Erythroblast (primary cell): ENCODE data around the gene ECEL1.

Experiments
- GATA1 ChIP-seq: IDR thresholded peaks from 2 replicates; pipeline ENCODE4 v1.6.1; 2011; ENCODE audit warnings: low read depth, mild to moderate bottlenecking, control low read depth, low read length, moderate library complexity
- POLR2A ChIP-seq: IDR thresholded peaks from 2 replicates; pipeline ENCODE4 v1.6.1; 2011; ENCODE audit warnings: mild to moderate bottlenecking, low read length

DNA sequence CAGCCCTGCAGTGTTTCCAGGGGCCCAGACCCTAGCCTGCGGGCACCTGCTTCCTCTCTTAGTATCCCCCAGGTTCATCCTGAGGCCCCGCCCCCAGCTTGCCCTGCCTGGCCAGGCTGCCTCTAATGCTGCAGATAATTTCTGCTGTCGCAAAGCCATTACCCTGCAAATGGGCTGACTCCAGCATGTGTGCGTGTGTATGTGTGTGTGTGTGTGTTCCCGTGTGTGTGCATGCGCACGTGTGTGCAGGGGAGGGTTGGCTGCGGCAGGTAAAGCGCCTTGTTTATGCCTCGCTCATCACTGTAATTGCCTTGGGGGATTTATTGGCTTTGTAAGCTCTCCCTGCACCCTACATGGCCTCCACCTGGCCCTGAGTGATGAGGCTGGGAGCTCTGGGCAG is 25.0 kb upstream of the ECEL1 start:
- TF ChIP-seq POLR2A (no peak), GATA1 (no peak)
